GM08714 (cell line): ENCODE measurements around the gene ADPRHL1.

Experiments
- H3K4me3 ChIP-seq: fragments of 200-500 bp; sonication (Bioruptor generic); 2 replicates; pipeline ENCODE4 v1.5.1; 2014; ENCODE audit warnings: mild to moderate bottlenecking, low read length, inconsistent platforms
- ZNF274 ChIP-seq: IDR thresholded peaks from 2 replicates; pipeline ENCODE4 v1.6.1; 2012; ENCODE audit warnings: mild to moderate bottlenecking, low read depth, low read length

Gene ADPRHL1

DNA sequence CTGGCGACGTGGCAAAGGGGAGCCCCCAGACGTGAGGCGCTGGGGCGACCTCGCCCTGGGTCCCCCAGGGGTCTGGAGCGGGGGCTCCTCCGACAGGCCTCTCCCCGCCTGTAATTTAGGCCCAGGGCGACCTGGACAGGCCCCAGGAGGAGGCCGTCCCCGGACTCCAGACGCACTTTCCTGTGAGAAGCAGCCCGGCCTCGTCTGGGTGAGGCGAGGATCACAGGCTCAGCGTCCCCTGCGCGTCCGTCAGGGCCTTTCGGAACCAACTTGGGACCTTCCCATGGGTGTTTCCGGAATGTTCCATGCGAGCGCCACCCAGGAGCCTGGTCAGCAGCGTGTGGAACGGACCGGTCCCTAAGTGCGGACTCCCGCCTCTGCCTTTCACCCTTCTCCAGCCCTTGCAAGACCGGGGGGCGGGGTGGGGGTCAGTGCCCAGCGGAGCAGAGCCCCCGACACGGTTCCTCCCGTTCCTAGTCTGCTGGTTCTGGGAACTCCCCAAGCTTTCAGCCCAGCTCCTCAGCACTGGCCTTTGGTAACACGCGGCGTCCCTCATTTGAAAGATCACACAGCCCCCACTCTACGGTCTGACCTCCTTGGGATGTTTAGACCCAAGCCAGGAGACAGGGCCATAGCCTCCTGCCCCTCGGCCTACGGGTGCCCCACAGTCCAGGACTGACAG, 88.2 kb downstream of the ADPRHL1 start:
- TF ChIP-seq ZNF274: no peak
- H3K4me3 ChIP-seq: no peak overlapping the region

DNA sequence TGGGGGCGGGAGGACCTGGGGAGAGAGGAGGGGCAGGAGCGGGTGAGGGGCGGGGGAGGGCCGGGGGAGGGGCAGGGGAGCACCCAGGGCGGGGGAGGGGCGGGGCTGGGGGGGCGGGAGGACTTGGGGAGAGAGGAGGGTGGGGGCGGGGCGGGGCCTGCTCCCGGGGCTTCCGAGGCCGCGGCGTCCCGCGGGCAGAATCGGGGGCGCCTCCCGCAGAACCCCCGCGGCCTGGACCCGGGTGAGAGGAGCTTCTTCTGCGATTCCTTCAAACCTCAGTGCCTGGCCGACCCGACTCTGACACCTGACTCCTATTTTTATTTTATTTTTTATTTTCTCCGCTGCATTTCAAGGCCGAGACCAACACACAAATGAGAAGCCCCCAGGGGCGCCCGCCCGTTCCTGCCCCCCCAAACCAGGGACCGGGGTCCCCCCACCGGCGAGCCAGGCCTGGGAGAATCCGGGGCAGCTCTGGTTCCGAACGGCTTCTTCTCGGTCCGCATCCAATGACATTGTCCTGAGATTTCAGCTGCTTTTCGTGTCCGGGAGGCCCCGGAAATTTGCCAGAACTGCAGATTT, 88.9 kb downstream of the ADPRHL1 start:
- no peak for TF ChIP-seq ZNF274
- no peak overlapping the region for H3K4me3 ChIP-seq

DNA sequence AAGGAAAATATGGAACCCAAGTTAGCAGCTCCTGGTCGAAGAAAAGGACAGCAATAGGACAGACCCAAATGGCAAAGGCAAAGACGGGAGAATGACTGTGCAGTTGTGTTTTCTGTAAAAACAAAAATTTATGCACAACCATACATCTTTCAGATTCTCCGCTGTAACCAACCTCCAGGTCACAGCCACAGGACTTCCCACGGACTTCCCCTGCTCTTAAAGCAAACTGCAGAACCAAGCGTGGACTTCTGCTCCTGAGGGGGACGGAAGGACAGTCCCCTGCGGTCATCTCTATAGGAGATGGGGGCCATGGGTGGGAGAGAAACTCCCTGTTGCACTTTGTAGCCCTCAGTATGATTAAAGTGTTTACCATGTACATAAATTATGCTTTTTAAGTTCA, 91.9 kb downstream of the ADPRHL1 start:
- no peak overlapping the region for H3K4me3 ChIP-seq
- no peak for TF ChIP-seq ZNF274

DNA sequence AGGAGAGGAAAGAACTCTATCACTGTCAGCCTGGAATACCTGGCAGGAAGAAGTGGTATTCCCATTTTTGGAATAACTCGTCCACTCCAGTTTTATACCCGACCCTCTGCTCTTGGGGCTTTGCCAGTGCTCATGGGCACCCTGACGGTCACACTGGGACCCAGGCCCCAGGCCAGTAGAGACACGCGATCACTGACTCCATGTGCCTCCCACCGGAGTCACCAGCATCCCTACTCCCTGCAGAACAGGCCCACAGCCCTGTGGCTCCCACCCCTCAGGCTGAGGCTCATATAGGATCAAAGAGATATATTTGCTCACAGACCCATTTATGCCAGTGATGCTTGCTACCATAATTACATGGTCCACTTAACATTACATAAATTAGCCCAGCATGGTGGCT, 92.8 kb downstream of the ADPRHL1 start:
- TF ChIP-seq ZNF274: no peak
- no peak overlapping the region for H3K4me3 ChIP-seq

DNA sequence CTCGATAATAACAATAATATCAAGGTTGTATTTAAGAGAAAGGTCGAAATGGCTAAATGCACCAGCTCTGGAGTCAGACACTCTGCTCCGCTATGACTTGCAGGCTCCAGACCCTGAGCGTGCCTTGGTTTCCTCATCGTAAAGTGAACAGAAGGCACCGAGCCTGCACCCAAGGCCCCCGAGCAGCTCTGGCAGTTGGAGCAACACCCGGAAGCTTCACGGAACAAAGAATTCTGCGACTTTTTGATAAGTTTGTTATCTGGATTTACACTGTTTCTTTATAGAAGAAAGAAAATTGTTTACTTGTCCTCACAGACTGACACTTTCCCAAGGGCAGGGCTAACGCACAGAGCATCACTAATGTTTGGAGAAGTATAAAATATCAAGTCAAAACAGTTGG, 93.7 kb downstream of the ADPRHL1 start:
- no peak for TF ChIP-seq ZNF274
- no peak overlapping the region for H3K4me3 ChIP-seq

DNA sequence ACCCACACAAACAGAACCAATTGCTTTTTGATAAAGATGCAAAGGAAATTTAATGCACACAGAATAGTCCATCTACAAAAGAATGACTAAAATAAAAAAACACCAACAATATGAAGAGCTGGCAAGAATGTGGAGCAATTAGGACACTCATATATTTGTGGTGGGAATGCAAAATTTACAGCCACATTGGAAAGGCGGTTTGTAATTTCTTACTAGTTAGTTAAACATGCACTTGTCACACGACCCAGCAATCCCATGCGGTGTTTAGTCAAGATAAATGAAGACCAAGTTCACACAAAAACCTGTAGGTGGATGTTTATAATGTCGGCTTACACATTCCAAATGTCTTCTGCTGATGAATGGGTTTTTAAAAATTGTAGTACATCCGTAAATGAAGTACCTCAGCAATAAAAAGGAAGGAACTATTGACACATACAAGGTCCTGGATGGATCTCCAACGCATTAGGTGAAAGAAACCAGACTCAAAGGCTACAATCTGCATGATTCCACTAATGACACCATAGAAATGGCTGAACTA, 94.6 kb downstream of the ADPRHL1 start:
- TF ChIP-seq ZNF274: no peak
- no peak overlapping the region for H3K4me3 ChIP-seq

DNA sequence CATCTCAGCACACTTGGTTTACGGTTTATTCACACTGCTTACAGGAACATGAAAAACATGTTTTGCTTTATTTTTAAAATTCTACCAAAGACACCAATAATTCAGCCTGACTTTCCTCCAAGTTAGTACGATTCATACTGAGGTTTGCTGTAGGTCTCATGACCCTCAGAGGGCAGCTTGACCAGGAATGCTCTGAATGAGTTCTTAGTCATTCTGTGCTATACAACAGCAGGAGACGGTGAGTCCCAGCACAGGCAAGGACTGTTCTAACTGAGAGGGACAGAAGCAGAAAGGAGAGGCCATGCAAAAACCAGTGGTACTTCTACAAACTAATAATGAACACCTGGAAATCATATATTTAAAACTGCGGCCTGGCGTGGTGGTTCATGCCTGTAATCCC, 95.8 kb downstream of the ADPRHL1 start:
- no peak overlapping the region for H3K4me3 ChIP-seq
- no peak for TF ChIP-seq ZNF274

DNA sequence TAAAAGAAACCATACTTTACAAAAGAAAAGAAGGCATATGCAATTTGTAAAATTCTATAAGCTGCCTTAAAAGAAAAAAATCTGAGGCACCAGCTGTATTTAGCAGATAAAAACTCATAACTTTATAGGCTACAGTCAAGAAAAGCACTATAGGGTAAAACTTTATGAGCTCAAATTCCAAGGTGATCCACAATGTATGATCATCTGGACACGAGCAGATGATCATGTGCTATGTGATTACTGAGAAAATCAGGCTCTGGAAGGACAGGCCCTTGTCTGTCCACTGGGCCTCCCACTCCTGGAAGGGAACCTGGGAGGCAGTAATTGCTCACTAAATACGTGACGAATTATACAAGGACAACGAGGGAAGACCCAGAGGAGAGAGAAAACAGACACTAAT, 96.7 kb downstream of the ADPRHL1 start:
- no peak for TF ChIP-seq ZNF274
- H3K4me3 ChIP-seq: no peak overlapping the region

DNA sequence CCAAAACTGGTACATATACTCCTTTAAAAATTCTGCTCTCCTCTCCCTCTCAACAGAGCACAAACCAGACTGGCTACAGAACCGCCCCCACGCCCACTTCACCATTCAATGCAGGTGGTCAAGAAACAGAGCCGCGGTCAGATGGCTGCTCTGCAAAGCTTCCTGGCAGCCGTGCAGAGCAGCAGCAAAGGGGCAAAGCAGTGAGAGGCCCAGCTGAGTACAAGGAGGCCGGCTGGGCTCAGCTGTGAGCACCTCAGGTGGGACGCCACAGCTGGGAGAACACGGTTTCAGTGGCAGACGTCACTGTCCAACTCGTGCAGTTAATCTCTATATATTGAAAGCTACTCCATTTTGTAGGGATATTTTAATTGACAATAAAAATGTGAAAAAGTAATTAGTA, 97.7 kb downstream of the ADPRHL1 start:
- TF ChIP-seq ZNF274: no peak
- no peak overlapping the region for H3K4me3 ChIP-seq

DNA sequence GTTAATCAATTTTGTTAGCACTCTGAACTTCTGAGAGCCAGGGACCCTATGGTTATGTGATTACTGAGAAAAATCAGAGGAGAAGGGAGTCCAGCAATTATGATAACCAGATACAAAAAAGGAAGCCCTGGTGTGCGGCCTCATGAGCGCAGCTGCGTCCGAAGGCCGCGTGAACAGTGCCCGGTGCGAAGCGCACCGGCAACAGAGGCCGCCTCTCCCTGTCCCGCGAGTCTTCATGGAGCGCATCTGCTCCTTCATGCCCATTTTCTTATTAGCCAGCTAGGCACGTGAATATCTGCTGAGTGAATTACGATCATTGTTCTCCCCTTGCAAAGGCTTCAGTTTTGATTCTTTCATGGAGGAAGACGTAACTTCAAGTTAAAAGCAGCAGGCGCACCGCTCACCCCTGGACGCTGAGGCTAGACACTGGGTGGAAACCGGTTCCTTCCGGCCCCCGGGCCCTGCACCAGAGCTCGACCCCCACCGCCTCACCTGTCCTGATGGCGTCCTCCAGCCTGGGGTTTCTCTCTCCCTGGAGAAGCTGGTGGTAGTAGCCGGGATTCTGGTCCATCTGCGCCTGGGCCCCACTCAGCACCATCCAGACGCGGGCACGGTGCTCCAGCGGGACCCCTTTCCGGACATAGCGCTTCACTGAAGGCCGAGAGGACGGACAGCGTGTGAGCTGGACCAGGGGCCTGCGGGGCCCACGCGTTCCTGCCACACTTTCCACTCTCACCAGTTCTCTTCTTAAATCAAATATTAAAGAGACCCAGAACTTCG, 98.3 kb downstream of the ADPRHL1 start:
- no peak overlapping the region for H3K4me3 ChIP-seq
- no peak for TF ChIP-seq ZNF274

DNA sequence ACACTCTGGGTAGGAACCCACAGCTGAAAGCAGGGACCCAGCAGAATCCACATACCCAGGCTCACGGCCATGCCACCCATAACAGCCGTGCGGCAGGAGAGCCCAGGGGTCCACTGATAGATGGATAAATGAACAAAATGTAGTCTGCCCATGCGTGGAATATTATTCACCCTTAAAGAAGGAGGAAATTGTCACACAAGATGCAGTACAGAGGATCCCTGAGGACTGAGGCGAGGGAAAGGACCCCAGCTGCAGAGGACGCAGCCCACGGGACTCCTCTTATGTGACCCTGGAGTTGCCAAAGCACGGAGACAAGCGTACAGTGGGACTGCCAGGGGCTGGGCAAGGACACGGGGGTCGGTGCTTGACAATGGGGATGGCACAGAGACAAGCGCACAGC, 100.0 kb downstream of the ADPRHL1 start:
- H3K4me3 ChIP-seq: no peak overlapping the region
- TF ChIP-seq ZNF274: no peak

DNA sequence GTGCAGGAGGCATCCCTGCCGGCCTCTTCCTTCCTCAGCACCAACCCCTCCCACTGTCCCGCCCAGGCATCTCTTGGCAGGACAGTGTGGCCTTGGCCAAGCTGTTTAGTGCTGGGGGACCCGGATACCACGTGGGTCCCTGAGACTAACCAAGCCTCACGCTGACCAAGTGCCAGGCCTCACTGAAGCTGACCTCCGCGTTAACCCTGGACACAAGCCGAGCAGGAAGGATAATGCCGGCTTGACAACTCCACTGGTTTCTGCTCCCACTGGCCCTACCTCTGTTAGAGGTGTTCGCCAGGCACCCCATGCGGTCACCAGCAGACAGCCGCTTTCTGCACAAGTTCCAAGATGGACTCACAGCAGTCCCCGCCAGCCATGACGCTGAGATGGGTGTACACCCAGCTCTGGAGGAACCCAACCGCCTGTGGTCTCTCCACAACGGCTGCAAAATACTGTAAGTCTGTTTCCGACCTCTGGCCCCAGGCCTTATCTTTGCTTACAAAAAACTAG, 101.7 kb downstream of the ADPRHL1 start:
- H3K4me3 ChIP-seq: no peak overlapping the region
- TF ChIP-seq ZNF274: no peak

DNA sequence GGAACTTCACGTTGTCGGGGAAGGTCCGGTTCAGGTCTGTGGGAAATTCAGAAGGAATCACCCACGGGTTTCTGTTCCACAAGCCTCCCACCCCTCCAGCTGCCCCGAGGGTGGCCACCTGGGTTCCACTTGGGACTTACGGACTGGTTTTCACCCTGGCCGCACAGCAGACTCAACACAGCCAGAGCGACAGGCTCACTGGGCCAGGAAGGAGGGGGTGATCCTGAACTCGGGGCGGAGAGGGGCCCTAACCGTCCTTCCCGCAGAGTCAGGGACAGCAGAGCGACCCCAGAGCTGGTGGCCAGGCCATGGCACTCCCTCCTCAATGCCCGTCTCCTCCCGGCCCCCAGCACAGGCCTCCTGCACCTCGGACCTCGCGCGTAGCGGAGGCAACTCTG, 102.4 kb downstream of the ADPRHL1 start:
- H3K4me3 ChIP-seq: no peak overlapping the region
- TF ChIP-seq ZNF274: no peak

DNA sequence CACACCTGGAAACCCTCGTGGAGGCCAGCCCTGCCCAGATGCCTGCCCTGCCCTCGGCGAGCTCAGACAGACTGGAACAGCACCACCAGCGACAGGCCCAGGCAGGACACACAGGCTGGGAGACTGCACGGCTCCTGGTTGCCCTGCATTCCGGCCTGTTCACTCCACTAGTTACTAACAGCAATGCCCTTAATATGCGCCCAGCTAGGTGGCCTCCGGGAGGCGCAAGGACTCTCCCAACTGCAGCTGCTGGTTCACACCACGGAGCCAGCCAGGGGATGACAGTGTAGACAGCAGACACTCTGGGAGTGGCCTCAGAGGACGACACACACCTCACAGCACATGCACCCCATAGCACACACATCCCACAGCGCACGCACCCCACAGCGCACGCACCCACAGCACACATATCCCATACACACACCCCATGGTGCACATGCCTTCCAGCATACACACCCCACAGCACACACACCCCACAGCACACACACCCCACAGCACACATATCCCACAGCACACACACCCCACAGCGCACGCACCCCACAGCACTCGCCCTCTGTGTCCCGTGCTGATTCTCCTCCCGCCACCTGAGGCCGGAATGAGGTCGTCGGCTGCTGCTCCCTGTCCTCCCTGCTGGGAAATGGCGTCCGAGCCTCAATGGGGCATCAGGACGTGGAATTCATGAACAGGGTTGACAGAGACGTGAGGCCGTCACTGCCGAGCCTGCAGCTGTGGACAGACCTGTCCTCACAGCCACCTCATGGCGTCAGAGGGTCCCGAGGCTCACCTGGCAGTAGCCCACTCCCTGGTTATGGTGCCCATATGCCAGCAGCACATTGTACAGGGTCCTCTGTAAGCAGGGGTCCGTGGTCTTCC, 103.0 kb downstream of the ADPRHL1 start:
- no peak overlapping the region for H3K4me3 ChIP-seq
- no peak for TF ChIP-seq ZNF274
